Naive B cell (primary cell): ENCODE measurements around the gene MKNK1. TPM values are rescaled to one million over a fixed set of nuclear protein-coding genes. Genes with fewer than 3 reads are reported as not detected.

Source experiments
- ATAC-seq, 2 donors: fragments of 150-1000 bp; cut with Tn5 transposase; 2 replicates each; pipeline ENCODE4 v1.10.0; 2021; ENCODE audit warnings: low read depth in 2 of 2, mild to moderate bottlenecking in 2 of 2, moderate library complexity in 2 of 2
- DNase-seq: peaks from one replicate; pipeline ENCODE4 v3.0.0; 2022
- H3K27ac Mint-ChIP-seq, 6 donors: one replicate each; pipeline ENCODE4 v1.8.0; 2020 to 2022; ENCODE audit warnings: mild to moderate bottlenecking in 6 of 6, mixed read lengths in 6 of 6, moderate library complexity in 5 of 6, inconsistent platforms in 2 of 6
- H3K27me3 Mint-ChIP-seq, 3 donors: one replicate each; pipeline ENCODE4 v1.8.0; 2021 to 2022; ENCODE audit warnings: mixed read lengths in 3 of 3, mild to moderate bottlenecking in 1 of 3
- H3K36me3 Mint-ChIP-seq, 2 donors: one replicate each; pipeline ENCODE4 v1.8.0; 2020 to 2022; ENCODE audit warnings: mixed read lengths in 2 of 2, inconsistent platforms in 1 of 2, mild to moderate bottlenecking in 1 of 2
- H3K4me1 Mint-ChIP-seq, 3 donors: one replicate each; pipeline ENCODE4 v1.8.0; 2020 to 2022; ENCODE audit warnings: mixed read lengths in 3 of 3, inconsistent platforms in 1 of 3, mild to moderate bottlenecking in 1 of 3, moderate library complexity in 1 of 3
- H3K4me3 Mint-ChIP-seq, 8 donors: one replicate each; pipeline ENCODE4 v1.8.0; 2020 to 2022; ENCODE audit warnings: mild to moderate bottlenecking in 8 of 8, mixed read lengths in 8 of 8, moderate library complexity in 8 of 8, inconsistent platforms in 2 of 8
- H3K9me3 Mint-ChIP-seq, 7 donors: one replicate each; pipeline ENCODE4 v1.8.0; 2020 to 2022; ENCODE audit warnings: mixed read lengths in 7 of 7, mild to moderate bottlenecking in 5 of 7, inconsistent platforms in 2 of 7, moderate library complexity in 1 of 7
- polyA plus RNA-seq, 6 donors: library from polyadenylated mRNA; unstranded; fragments of 300-500 nt; fragmentation: Illumina TruSeq; gene quantifications; one replicate each; pipeline ENCODE4 v1.2.3, GENCODE V29; 2021; ENCODE audit warnings: low read depth in 6 of 6

Gene MKNK1
- polyA plus RNA-seq, 6 donors from 2014 or later = 14.2 to 23.8 (median 18.6) TPM

DNA sequence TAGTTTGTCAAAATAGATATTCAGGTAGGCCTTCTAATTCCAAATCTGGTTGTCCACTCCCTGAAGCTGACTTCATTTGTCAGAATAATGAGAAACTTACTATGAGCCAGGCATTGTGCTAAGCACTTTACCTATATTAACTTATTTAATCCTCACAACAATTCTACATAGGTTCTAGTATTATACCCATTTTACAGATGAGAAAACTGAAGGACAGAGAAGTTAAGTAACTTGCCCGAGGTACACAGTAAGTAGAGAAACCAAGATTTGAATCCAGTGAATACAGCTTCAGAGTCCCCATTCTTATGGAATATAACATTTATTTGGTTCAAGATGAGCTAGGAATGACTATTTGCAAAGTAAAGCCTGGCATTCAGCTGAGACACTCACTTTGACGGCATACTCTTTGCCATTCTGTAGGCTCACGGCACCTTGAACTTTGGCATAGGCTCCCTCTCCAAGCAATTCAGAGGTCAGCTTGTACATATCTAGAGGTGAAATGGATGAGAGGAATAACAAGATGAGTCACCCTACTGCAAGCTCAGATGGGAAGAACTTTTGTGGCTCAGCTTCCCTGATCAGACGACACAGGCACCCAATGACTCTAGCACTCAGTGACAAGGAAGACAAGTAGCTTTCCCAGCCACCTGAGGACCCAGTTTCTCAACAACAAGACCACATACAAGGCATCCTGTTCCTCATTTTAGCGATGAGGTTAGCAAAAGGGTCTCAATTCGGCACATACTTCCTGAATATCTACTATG is 23.7 kb downstream of the MKNK1 start:
- Mint-ChIP-seq H3K9me3 (no peaks in the 10 kb centered on the region), H3K4me3 (no peak overlapping the region), H3K27ac (peak overlapping the region in 1 of 6 donors; percentile 54), H3K4me1 (peaks cover 0 to 4% (median 0%) of the 10 kb centered on the region in 3 donors), H3K27me3 (no peaks in the 10 kb centered on the region), H3K36me3 (peaks cover 23 to 25% of the 10 kb centered on the region in 2 donors)
- ATAC-seq (no peak), DNase-seq (no peak)

GRCh38 chr1:46577671-46578070 is 26.4 kb downstream of the MKNK1 start:
- peaks cover 0 to 4% (median 0%) of the 10 kb centered on the region in 3 donors for H3K4me1 Mint-ChIP-seq
- H3K9me3 Mint-ChIP-seq = no peaks in the 10 kb centered on the region
- H3K36me3 Mint-ChIP-seq = peaks cover 17 to 36% of the 10 kb centered on the region in 2 donors
- no peak overlapping the region for H3K4me3 Mint-ChIP-seq
- DNase-seq (no peak), ATAC-seq (no peak)
- H3K27me3 Mint-ChIP-seq = no peaks in the 10 kb centered on the region
- H3K27ac Mint-ChIP-seq = no peak overlapping the region

DNA sequence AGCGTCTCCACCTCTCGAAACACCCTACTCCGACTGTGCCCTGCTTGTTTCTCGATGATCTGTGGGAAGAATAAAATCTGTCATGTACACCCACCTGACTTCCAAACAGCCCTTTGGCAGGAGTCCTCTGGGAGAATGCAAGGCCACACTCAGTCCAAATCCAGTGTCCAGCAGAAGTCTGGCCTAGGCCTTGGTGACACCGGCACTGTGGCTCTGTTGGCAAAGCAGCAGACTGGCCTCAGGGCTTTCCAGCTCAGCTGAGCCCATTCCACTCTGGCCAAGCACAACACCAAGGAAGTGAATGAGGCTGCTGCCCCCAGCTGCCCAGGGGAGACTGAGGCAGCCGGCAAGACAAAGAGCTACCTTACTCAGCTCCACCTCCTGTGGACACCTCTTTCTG is 27.5 kb downstream of the MKNK1 start:
- Mint-ChIP-seq H3K4me1 (peaks cover 0 to 4% (median 0%) of the 10 kb centered on the region in 3 donors), H3K9me3 (no peaks in the 10 kb centered on the region), H3K27me3 (no peaks in the 10 kb centered on the region), H3K4me3 (no peak overlapping the region), H3K27ac (no peak overlapping the region), H3K36me3 (peaks cover 7 to 32% of the 10 kb centered on the region in 2 donors)
- ATAC-seq (no peak), DNase-seq (no peak)

DNA sequence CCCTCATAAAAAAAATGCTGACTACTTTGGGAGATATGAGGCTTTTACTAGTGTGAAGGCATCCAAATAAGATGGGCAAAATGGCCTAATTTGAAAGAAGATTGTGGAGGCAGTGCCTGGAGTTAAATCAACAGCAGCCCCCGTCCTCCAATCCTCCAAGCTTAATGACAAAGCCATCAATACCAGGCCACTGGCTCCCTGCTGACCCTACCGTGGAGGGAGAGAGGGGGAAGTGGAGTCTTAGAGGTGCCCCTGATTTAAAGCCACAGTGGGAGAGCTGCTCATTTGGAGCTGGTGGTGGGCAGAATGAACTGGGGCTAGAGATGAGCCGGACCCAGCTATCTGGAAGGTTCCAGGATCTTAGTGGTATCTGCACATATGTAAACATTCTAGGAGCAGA is 28.3 kb downstream of the MKNK1 start:
- ATAC-seq (no peak), DNase-seq (no peak)
- Mint-ChIP-seq H3K9me3 (no peaks in the 10 kb centered on the region), H3K36me3 (peaks cover 7 to 31% of the 10 kb centered on the region in 2 donors), H3K27me3 (no peaks in the 10 kb centered on the region), H3K4me3 (no peak overlapping the region), H3K4me1 (peaks cover 0 to 3% (median 0%) of the 10 kb centered on the region in 3 donors), H3K27ac (no peak overlapping the region)

DNA sequence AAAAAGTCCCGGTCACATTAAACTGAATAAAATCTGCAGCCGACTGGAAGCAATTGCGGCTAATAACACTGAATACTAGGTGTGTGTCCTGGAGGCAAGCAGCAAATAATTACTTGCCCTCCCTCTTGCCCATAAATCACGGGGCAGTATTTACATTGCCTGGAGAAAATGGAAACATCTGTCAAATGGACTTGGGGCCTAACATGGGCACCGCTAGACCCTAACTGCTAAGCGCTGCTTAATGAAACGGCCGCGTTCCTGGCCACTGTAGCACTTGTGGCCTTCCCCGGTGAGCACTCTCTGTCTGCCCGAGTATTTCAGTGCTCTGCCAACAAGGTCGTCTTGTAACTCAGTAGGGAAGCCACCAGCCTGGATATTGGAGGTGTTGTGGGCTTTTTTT is 28.8 kb downstream of the MKNK1 start:
- no peaks in the 10 kb centered on the region for H3K27me3 Mint-ChIP-seq
- no peak overlapping the region for H3K27ac Mint-ChIP-seq
- H3K36me3 Mint-ChIP-seq = peaks cover 7 to 31% of the 10 kb centered on the region in 2 donors

DNA sequence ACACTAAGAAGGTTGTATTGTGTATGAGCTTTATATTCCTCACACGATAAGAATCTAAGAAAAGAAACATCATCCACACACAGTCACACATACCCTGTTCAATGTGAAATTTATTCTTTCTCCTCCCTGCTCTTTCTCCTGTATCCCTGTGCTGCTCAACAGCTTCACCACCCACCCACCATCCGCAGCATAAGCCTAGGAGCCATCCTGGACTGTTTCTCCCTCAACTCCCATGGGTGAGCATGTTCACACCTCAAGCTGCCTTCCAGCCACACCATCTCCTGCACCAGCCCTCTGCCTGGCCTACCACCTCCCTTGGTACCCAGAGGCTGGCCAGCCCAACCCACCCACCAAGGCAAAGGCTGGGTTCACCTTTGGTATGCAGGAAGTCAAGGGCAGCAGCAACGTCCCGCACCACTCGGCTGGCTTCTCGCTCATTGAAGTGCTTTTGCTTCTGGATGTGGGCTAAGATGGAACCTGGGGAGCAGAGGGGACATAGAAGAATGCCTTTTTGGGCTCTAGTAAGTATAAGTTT is 32.3 kb downstream of the MKNK1 start:
- ATAC-seq (no peak), DNase-seq (no peak)
- no peaks in the 10 kb centered on the region for H3K9me3 Mint-ChIP-seq
- H3K27me3 Mint-ChIP-seq = no peaks in the 10 kb centered on the region
- H3K27ac Mint-ChIP-seq = no peak overlapping the region
- no peak overlapping the region for H3K4me3 Mint-ChIP-seq
- H3K36me3 Mint-ChIP-seq = peaks cover 14 to 28% of the 10 kb centered on the region in 2 donors
- no peaks in the 10 kb centered on the region for H3K4me1 Mint-ChIP-seq

More for the DNA sequence above, 28.8 kb downstream of the MKNK1 start:
- Mint-ChIP-seq H3K9me3 (no peaks in the 10 kb centered on the region), H3K4me3 (no peak overlapping the region), H3K4me1 (no peaks in the 10 kb centered on the region)
- ATAC-seq (no peak), DNase-seq (no peak)

GRCh38 chr1:46569884-46570725 is 34.0 kb downstream of the MKNK1 start:
- Mint-ChIP-seq H3K27ac (no peak overlapping the region), H3K9me3 (no peaks in the 10 kb centered on the region), H3K36me3 (peaks cover 23 to 27% of the 10 kb centered on the region in 2 donors), H3K4me3 (no peak overlapping the region), H3K4me1 (no peaks in the 10 kb centered on the region), H3K27me3 (no peaks in the 10 kb centered on the region)
- DNase-seq (no peak), ATAC-seq (no peak)

GRCh38 chr1:46569116-46569515 is 35.0 kb downstream of the MKNK1 start:
- Mint-ChIP-seq H3K27ac (no peak overlapping the region), H3K4me3 (no peak overlapping the region), H3K27me3 (no peaks in the 10 kb centered on the region), H3K36me3 (peaks cover 23 to 30% of the 10 kb centered on the region in 2 donors), H3K4me1 (no peaks in the 10 kb centered on the region), H3K9me3 (no peaks in the 10 kb centered on the region)
- ATAC-seq (no peak), DNase-seq (no peak)

DNA sequence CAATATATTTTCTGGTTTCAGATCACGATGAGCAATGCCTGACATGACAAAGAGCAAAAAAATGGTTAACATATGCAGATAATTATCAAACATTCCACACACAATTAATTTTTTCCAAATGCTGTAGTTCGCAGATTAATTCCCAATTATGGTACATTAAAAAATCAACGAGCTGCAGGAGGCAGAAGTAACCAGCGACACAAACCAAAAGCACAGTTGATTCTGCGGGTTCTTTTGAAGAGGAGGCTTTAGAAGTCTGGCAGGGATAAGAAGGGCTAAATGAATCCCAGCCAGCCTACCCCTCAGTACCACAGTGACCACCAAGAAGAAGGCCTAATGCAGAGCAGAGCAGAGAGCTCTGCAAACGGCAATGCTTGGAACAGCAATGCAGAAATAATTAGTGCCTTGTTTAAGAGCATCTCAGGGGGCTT is 35.6 kb downstream of the MKNK1 start:
- H3K4me1 Mint-ChIP-seq = no peaks in the 10 kb centered on the region
- no peak overlapping the region for H3K4me3 Mint-ChIP-seq
- ATAC-seq (no peak), DNase-seq (no peak)
- H3K27ac Mint-ChIP-seq = no peak overlapping the region
- H3K36me3 Mint-ChIP-seq = peaks cover 22 to 32% of the 10 kb centered on the region in 2 donors
- no peaks in the 10 kb centered on the region for H3K27me3 Mint-ChIP-seq
- no peaks in the 10 kb centered on the region for H3K9me3 Mint-ChIP-seq

DNA sequence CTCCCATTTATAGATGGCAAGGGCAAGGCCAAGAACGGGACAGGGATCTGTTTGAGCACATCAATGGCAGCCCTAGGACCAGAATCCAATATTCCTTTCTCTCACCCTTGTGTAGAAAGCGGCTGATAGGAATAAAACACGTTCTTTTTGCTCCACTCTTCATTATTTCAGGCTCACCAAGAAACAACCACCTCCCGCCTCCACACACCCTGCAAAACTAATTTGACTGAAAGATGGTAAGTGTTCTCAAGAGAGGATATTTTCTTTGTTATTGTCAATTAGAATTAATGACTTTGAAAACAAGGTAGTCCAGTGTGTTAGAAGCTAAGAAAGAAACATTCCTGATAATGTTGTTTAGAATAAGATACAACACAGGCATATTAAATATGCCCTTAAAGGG is 40.7 kb downstream of the MKNK1 start:
- Mint-ChIP-seq H3K9me3 (no peaks in the 10 kb centered on the region), H3K27me3 (no peaks in the 10 kb centered on the region), H3K27ac (no peak overlapping the region), H3K4me1 (no peaks in the 10 kb centered on the region), H3K4me3 (no peak overlapping the region), H3K36me3 (peaks cover 22 to 37% of the 10 kb centered on the region in 2 donors)
- DNase-seq (no peak), ATAC-seq (no peak)

- DNase-seq (no peak), ATAC-seq (no peak)
- Mint-ChIP-seq H3K4me1 (no peaks in the 10 kb centered on the region), H3K27ac (peak overlapping the region in 3 of 6 donors; percentile 27 to 79 (median 32)), H3K4me3 (no peak overlapping the region), H3K27me3 (no peaks in the 10 kb centered on the region), H3K36me3 (peaks cover 22 to 37% of the 10 kb centered on the region in 2 donors), H3K9me3 (no peaks in the 10 kb centered on the region)
Measured at GRCh38 chr1:46562498-46562897, 41.6 kb downstream of the MKNK1 start.

- Mint-ChIP-seq H3K27ac (no peak overlapping the region), H3K9me3 (no peaks in the 10 kb centered on the region)
Measured at GRCh38 chr1:46558966-46559365, 45.1 kb downstream of the MKNK1 start.

DNA sequence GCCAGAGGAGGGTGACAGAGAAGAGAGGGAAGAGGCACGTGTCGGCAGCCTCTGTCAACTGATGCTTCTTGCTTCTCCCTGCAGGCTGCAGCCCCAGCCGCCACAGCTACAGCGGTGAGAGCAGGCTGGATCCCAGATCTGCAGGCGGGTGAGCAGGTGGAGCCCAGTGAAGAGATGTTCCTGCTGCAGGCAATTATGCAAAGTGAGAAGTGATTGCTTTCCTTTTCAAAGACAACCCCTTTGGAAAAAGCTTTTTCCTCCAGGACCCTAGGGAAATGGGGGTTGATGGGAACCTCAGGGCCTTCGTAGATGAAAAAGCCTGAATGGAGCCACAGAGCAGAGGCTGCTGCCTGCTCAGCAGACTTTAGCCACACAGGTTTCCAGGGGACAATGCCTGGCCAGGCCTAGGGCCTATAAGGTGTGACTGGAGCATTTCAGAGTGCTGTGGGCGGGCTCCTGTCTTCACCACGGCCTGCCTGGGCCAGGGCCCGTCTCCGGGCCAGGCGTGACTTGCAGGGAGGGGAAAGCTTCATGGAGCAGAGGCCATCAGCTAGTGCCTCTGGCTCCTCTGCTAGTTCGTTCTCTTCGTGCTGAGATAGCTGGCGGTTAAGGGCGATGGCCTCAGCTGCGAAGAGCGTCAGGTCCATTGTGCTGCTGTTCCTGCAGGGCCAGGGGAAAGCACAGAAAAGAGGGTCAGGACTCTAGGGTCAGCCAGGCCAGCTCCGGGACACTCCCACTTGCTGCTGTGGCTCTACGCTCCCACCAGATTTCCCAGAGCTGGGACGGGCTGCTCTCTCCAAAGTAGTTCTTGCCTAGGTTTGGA is 45.7 kb downstream of the MKNK1 start:
- H3K4me3 Mint-ChIP-seq = no peak overlapping the region
- DNase-seq = no peak
- no peaks in the 10 kb centered on the region for H3K4me1 Mint-ChIP-seq
- H3K36me3 Mint-ChIP-seq = peaks cover 8 to 11% of the 10 kb centered on the region in 2 donors
- H3K27ac Mint-ChIP-seq = no peak overlapping the region
- no peak for ATAC-seq
- H3K27me3 Mint-ChIP-seq = no peaks in the 10 kb centered on the region
- no peaks in the 10 kb centered on the region for H3K9me3 Mint-ChIP-seq

More at GRCh38 chr1:46558966-46559365, 45.1 kb downstream of the MKNK1 start:
- H3K36me3 Mint-ChIP-seq = peaks cover 8 to 15% of the 10 kb centered on the region in 2 donors
- H3K4me3 Mint-ChIP-seq = no peak overlapping the region
- H3K4me1 Mint-ChIP-seq = no peaks in the 10 kb centered on the region
- DNase-seq (no peak), ATAC-seq (no peak)
- no peaks in the 10 kb centered on the region for H3K27me3 Mint-ChIP-seq
